GM12874 (cell line): ENCODE results near the gene KRTAP20-1.

Experiments used
- CTCF ChIP-seq: IDR thresholded peaks from 2 replicates; pipeline ENCODE4 v1.5.1; 2011; ENCODE audit warnings: low read depth, mild to moderate bottlenecking, control low read depth, low read length, moderate library complexity; ENCODE audit not compliant: insufficient read depth

KRTAP20-1 gene

GRCh38 chr21:30638686-30639085 lies 22.5 kb downstream of the KRTAP20-1 start:
- no peak for TF ChIP-seq CTCF

- TF ChIP-seq CTCF, result no peak
Observed at GRCh38 chr21:30642564-30642963, 26.3 kb downstream of the KRTAP20-1 start, which contains the start of gene KRTAP20-3. Gene KRTAP20-3 (plus strand): TSS chr21:30642864.

- TF ChIP-seq CTCF, result no peak
Observed at GRCh38 chr21:30646904-30647414, 30.7 kb downstream of the KRTAP20-1 start.

- no peak for TF ChIP-seq CTCF
Observed at GRCh38 chr21:30652891-30653290, 36.7 kb downstream of the KRTAP20-1 start.
